ENCODE measurements around the gene NOTO.

DNA sequence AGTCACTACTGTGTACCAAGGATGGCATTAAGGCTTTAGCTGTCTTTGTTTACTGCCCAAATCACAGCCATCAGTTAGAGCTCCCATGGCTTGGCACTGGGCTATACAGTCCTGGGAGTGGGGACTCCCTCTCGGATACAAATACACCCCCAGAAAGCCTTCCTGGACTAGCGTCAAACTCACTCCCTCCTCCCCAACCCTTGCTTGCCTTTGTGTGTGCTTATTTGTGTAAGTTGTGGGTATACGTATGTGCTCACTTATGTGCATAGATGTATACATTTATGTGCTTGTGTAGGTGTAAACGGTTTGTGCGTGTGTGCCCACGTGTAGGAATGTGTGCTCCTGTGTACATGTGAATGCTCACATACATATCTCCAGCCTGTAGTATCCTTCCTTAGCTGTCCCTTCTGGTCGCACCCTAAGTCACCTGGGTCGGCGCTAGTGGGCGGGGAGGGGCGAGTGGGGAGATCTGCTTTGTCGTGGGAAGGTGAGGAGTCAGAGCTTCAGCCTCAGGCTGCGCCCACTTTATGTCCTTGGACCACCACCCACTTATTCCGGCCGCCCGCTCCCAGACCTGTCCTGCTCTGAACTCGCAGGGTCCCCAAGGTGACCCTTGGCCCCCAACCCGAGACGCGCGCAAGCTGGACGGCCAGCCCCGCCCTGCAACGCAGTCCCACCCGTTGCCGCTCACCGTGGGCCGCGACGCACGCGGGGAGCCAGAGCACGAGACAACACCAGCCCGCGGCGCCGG lies 30.2 kb downstream of the NOTO start:
- TF ChIP-seq EZH2 (IDR thresholded peaks at IDR 0.05; ENCODE audit: borderline replicate concordance, low read depth, low read length, poor library complexity, severe bottlenecking) = no peak
- TF ChIP-seq, protein P1, sequence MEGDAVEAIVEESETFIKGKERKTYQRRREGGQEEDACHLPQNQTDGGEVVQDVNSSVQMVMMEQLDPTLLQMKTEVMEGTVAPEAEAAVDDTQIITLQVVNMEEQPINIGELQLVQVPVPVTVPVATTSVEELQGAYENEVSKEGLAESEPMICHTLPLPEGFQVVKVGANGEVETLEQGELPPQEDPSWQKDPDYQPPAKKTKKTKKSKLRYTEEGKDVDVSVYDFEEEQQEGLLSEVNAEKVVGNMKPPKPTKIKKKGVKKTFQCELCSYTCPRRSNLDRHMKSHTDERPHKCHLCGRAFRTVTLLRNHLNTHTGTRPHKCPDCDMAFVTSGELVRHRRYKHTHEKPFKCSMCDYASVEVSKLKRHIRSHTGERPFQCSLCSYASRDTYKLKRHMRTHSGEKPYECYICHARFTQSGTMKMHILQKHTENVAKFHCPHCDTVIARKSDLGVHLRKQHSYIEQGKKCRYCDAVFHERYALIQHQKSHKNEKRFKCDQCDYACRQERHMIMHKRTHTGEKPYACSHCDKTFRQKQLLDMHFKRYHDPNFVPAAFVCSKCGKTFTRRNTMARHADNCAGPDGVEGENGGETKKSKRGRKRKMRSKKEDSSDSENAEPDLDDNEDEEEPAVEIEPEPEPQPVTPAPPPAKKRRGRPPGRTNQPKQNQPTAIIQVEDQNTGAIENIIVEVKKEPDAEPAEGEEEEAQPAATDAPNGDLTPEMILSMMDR (conservative IDR thresholded peaks at IDR 0.05; ENCODE audit: low read depth, low read length) = no peak
